ENCODE measurements around the gene TMC5. TPM values are rescaled to one million over a fixed set of nuclear protein-coding genes. Genes with fewer than 3 reads are reported as not detected.

The TMC5 gene
- polyA plus RNA-seq, 1 of the 3 experiments (the other 2 are of a cell fraction): not detected

DNA sequence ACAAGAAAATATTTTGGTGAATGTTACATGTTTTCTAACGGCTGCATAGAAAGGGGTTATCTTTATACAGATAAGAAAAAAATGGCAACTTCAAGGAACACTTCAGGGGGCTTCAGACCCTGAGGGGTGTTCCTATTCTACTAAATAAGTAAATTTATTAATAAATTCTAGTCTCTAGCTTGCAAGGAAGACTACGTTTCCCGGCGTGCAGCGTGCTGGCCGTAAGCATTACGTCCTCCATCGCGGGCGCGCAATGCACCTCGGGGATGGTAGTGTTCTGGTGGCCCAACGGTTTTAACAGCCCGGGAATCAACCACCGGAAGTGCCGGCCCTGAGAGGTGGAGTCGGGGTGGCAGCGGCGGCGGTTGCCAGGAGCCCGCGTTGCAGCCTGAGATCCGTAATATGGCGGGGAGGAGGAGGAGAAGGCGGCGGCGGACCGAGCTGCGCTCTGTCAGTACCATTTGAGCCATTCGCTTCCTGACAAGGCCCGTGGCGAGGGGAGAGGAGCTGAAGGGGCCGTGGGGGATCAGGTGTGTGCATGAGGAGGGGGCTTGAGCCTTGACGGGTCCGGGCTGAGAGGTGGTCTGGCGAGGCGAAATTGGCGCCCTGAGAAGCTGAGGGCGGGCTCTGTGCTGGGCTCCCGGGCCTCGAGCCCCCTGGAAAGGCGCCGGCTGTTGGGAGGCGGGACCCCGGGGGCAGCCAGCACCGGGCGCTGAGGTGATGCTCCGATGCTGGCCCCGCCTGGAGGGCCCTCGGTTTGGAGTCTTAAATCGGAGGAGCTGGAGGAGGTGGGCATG is 106.1 kb downstream of the TMC5 start, which contains the start of gene CCP110 (continued):
- TF ChIP-seq SIN3A (IDR thresholded peaks at IDR 0.05; ENCODE audit: borderline replicate concordance, low read depth, low read length): peak; percentile 76; the same call in 1 of the 2 replicates
- no peak for TF ChIP-seq NFIC (IDR thresholded peaks at IDR 0.05; ENCODE audit: borderline replicate concordance)
- peak; percentile 82 for TF ChIP-seq YY1 (IDR thresholded peaks at IDR 0.05; ENCODE audit: low read depth)
- TF ChIP-seq EP300 (IDR thresholded peaks at IDR 0.05; ENCODE audit: borderline replicate concordance in 1 of 2, low read depth in 1 of 2, low read length in 1 of 2): no peak
- TF ChIP-seq, protein P1, sequence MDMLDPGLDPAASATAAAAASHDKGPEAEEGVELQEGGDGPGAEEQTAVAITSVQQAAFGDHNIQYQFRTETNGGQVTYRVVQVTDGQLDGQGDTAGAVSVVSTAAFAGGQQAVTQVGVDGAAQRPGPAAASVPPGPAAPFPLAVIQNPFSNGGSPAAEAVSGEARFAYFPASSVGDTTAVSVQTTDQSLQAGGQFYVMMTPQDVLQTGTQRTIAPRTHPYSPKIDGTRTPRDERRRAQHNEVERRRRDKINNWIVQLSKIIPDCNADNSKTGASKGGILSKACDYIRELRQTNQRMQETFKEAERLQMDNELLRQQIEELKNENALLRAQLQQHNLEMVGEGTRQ (IDR thresholded peaks at IDR 0.05; ENCODE audit: borderline replicate concordance, low read depth, low read length): no peak
- TF ChIP-seq, protein P2, sequence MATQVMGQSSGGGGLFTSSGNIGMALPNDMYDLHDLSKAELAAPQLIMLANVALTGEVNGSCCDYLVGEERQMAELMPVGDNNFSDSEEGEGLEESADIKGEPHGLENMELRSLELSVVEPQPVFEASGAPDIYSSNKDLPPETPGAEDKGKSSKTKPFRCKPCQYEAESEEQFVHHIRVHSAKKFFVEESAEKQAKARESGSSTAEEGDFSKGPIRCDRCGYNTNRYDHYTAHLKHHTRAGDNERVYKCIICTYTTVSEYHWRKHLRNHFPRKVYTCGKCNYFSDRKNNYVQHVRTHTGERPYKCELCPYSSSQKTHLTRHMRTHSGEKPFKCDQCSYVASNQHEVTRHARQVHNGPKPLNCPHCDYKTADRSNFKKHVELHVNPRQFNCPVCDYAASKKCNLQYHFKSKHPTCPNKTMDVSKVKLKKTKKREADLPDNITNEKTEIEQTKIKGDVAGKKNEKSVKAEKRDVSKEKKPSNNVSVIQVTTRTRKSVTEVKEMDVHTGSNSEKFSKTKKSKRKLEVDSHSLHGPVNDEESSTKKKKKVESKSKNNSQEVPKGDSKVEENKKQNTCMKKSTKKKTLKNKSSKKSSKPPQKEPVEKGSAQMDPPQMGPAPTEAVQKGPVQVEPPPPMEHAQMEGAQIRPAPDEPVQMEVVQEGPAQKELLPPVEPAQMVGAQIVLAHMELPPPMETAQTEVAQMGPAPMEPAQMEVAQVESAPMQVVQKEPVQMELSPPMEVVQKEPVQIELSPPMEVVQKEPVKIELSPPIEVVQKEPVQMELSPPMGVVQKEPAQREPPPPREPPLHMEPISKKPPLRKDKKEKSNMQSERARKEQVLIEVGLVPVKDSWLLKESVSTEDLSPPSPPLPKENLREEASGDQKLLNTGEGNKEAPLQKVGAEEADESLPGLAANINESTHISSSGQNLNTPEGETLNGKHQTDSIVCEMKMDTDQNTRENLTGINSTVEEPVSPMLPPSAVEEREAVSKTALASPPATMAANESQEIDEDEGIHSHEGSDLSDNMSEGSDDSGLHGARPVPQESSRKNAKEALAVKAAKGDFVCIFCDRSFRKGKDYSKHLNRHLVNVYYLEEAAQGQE (IDR thresholded peaks at IDR 0.05; ENCODE audit: low read depth, low read length): no peak

DNA sequence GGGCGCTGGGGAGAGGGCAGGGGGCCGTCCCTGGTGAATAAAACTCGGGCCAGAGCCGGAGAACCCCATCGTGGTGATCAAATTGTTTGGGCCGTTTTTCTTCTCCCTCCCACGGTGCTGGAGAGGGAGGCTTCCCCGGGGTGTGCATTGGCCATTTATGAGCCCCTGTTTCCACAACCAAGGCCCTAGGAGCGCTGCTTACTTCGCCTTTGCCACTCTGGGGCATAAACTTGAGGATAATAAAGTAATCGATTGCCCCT is 106.6 kb downstream of the TMC5 start:
- Histone ChIP-seq H2AFZ (ENCODE audit: low read depth) (peak overlapping the region; percentile 92), H3K9me2 (no peaks in the 10 kb centered on the region), H3K9ac (peak overlapping the region; percentile 82), H3K4me1 (ENCODE audit: control insufficient read depth in 1 of 2, insufficient read depth in 2 of 2, low read depth in 1 of 2, low read length in 1 of 2) (peaks cover 8 to 21% of the 10 kb centered on the region in 2 experiments; a peak in 3 of 4 replicates), H3F3A (replicated peaks; ENCODE audit: insufficient read depth) (peaks cover 7% of the 10 kb centered on the region), H3K36me3 (replicated peaks in 1 of 2; ENCODE audit: control insufficient read depth in 1 of 2, insufficient read depth in 2 of 2, low read length in 1 of 2) (peaks cover 11 to 13% of the 10 kb centered on the region in 2 experiments), H3K9me3 (no peaks in the 10 kb centered on the region), H4K20me1 (ENCODE audit: insufficient read depth) (no peaks in the 10 kb centered on the region), H3K4me3 (ENCODE audit: low read depth in 2 of 2, low read length in 1 of 2) (peak overlapping the region; percentile 93 to 99), H3K79me2 (ENCODE audit: insufficient read depth) (peaks cover 62% of the 10 kb centered on the region), H3K27me3 (ENCODE audit: insufficient read depth) (no peaks in the 10 kb centered on the region), H3K4me2 (peak overlapping the region; percentile 87), H3K27ac (ENCODE audit: low read depth in 2 of 2, low read length in 1 of 2) (peak overlapping the region; percentile 54 to 85)
- WGBS (ENCODE audit: low lambda C conversion rate): 1% methylated on average over 11 of the region's 11 CpGs
- TF ChIP-seq RCOR1 (IDR thresholded peaks at IDR 0.05; ENCODE audit: low read length): no peak
- TF ChIP-seq, protein P3, sequence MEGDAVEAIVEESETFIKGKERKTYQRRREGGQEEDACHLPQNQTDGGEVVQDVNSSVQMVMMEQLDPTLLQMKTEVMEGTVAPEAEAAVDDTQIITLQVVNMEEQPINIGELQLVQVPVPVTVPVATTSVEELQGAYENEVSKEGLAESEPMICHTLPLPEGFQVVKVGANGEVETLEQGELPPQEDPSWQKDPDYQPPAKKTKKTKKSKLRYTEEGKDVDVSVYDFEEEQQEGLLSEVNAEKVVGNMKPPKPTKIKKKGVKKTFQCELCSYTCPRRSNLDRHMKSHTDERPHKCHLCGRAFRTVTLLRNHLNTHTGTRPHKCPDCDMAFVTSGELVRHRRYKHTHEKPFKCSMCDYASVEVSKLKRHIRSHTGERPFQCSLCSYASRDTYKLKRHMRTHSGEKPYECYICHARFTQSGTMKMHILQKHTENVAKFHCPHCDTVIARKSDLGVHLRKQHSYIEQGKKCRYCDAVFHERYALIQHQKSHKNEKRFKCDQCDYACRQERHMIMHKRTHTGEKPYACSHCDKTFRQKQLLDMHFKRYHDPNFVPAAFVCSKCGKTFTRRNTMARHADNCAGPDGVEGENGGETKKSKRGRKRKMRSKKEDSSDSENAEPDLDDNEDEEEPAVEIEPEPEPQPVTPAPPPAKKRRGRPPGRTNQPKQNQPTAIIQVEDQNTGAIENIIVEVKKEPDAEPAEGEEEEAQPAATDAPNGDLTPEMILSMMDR (IDR thresholded peaks at IDR 0.05): no peak
- no peak for TF ChIP-seq EZH2phosphoT487 (IDR thresholded peaks at IDR 0.05; ENCODE audit: borderline replicate concordance, low read depth)
- no peak for TF ChIP-seq SMC3 (IDR thresholded peaks at IDR 0.05; ENCODE audit: low read depth, low read length)
- TF ChIP-seq TEAD4 (IDR thresholded peaks at IDR 0.05; ENCODE audit: borderline replicate concordance, insufficient read depth): no peak
- no peak for TF ChIP-seq FOXM1 (IDR thresholded peaks at IDR 0.05; ENCODE audit: low read depth)
- ChIA-PET POLR2A (interaction anchor here (1.2 to 2.3 kb wide), 2 partner anchors 8 to 31 kb away, joined by 3 to 15 read pairs; partner anchors contain the start of gene VPS35L), CTCF (interaction anchor here (0.8 to 2.6 kb wide), 5 partner anchors 9 to 135 kb away, joined by 3 to 14 read pairs (median 4); partner anchors contain the start of gene VPS35L)
- DNase-seq: no peak

Data from SK-N-SH (cell line).